GM21447 (cell line): ENCODE results near the gene LCE1F.

Experiments
- ATAC-seq: cut with Tn5 transposase; IDR thresholded peaks from one replicate; pipeline ENCODE4 v1.9.1; 2021; ENCODE audit not compliant: unreplicated experiment

LCE1F gene, protein sequence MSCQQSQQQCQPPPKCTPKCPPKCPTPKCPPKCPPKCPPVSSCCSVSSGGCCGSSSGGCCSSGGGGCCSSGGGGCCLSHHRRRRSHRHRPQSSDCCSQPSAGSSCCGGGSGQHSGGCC

GRCh38 chr1:152774875-152775274, at the start of gene LCE1F:
TSS of gene LCE1F (plus strand) at chr1:152775140. CDS start at chr1:152776372, 1,232 bp downstream.
- ATAC-seq: no peak

GRCh38 chr1:152725261-152725660, 49.7 kb upstream of the LCE1F start:
- no peak for ATAC-seq

GRCh38 chr1:152728986-152729385, 46.0 kb upstream of the LCE1F start:
- ATAC-seq: no peak

GRCh38 chr1:152735648-152736047, 39.3 kb upstream of the LCE1F start:
- ATAC-seq: no peak

DNA sequence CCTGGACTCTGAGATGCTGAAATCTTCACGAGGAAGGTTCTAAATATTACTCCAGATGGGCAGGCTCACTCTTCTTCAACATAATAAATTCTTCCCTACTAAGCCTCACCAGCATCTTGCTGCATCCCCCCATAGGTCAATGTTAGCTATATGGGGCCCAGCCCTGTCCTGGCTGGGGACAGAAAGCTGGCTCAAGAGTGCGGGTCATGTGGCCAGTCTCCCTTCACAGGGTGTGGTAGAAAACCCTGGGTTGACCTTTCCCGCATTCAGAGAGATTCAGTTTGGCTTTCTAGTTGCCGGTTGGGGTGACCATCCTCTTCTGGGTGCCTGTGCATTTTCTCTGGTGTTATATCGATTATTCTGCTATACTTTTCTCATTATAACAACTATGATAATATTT, 36.9 kb upstream of the LCE1F start:
- no peak for ATAC-seq

DNA sequence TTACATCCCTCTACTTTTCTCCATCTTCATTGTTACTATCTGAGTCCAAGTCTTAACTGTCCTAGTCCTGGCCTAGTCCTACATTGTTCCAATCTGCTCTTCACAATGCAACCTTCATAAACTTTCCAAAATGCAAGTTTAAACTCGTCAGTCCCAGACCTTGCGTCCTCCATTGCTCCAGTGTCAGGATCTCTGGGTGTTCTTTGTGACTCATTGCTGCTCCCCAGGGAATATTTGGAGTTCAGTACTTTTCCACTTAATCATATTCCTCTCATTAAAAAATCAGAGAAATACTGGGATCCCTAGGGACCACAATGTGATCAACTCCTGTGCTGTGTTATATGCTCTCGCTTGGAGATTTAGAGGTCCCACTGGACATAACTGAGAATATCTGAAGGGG, 35.1 kb upstream of the LCE1F start:
- ATAC-seq: no peak

DNA sequence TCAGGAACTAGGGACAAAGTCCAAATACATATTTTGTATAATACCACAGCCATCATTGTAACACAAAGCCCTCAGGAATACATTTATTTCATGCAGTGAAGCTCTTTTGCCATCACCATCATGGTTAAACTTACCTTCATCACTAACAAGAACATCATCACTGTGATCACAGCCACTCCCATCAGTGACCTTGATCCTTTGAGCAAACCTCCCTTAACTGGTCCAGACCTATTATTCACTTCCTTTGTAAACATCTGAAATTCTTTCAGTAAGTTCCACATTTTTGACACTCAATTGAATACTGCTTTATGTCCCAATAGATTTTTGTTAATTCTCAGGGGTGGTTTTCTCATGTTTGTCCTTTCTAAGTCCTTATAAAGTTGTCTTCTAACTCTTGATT, 33.3 kb upstream of the LCE1F start:
- no peak for ATAC-seq

DNA sequence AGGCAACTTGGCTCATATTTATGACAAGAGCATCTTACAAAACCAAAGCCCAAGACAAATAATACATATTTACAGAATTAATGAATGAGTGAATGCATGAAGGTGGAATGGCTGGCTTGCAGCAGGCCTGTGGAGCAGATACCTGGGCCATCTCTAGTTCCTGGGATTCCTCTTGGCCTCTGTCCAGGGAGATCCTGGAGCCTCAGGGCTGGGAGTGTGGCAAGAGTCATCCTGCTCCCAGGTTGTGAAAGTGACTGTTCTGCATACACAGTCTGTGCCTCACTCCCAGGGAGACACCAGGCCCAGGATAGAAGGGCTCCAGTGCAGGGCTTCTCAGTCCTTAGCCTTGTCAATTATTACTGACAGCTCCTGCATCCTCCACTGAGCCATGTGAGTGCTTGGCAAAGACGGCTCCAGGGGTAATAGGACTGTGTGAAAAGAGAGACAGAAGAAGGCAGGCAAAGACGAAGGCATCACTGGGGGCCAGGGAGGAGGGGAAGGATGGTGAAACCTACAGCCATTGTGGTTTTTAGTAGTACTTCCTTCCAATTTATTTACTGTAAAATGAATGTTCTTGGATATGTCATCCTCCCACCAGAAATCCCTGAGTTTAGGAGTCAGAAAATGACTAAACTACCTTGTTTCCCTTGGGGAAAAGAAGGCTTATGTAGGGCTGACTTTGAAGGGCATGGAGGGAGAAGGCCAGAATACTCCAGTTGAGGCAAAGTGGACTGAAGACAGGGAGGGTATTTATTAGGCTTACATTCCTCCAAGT, 31.4 kb upstream of the LCE1F start:
- no peak for ATAC-seq

DNA sequence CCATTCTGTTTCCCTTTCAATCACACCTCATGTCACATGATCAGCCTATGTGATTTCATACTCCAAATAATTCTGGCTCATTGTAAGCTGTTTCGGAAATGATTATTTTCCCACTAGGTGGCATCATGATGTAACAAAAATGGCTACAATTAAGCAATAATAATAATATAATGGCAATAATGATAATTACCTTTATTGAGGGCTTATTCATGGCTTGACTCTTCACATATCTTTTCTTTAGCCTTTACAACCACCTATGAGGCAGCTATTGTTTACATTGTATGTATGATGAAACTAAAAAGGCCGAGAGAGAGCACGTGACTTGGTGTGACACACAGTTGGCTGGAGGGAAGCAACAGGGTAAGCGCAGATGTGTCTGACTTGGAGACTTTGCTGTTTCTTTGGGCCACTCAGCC, 29.6 kb upstream of the LCE1F start:
- no peak for ATAC-seq

GRCh38 chr1:152745765-152746444, 29.0 kb upstream of the LCE1F start:
- ATAC-seq: no peak

- no peak for ATAC-seq
Measured at GRCh38 chr1:152747831-152748230, 27.1 kb upstream of the LCE1F start.

GRCh38 chr1:152752225-152752624, 22.7 kb upstream of the LCE1F start:
- no peak for ATAC-seq

DNA sequence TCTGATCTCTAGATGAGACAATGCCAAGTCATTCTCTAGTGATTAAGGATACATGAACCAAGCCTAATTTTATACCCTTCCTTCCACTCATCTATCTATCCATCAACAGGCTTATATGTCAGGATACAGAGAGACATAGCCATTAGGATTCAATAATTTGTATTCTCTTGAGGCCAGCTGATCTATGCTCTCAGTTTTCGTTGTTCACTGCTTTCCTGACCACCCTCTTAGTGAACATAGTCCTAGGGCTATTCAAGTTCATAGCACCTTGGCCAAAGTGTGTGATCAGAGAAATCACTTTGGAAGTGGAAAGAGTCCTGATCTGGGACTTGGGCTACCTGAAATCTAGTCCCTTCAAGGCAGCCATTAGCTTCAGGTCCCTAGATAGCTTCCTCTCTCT, 21.4 kb upstream of the LCE1F start:
- no peak for ATAC-seq

- no peak for ATAC-seq
Measured at GRCh38 chr1:152756872-152757271, 18.1 kb upstream of the LCE1F start.

- ATAC-seq: no peak
Measured at GRCh38 chr1:152757747-152758146, 17.2 kb upstream of the LCE1F start, which contains the start of gene KPRP. TSS of gene KPRP (plus strand) at chr1:152758025. CDS start at chr1:152759589, 1,564 bp downstream.

- ATAC-seq: no peak
Measured at GRCh38 chr1:152758636-152759035, 16.3 kb upstream of the LCE1F start.

DNA sequence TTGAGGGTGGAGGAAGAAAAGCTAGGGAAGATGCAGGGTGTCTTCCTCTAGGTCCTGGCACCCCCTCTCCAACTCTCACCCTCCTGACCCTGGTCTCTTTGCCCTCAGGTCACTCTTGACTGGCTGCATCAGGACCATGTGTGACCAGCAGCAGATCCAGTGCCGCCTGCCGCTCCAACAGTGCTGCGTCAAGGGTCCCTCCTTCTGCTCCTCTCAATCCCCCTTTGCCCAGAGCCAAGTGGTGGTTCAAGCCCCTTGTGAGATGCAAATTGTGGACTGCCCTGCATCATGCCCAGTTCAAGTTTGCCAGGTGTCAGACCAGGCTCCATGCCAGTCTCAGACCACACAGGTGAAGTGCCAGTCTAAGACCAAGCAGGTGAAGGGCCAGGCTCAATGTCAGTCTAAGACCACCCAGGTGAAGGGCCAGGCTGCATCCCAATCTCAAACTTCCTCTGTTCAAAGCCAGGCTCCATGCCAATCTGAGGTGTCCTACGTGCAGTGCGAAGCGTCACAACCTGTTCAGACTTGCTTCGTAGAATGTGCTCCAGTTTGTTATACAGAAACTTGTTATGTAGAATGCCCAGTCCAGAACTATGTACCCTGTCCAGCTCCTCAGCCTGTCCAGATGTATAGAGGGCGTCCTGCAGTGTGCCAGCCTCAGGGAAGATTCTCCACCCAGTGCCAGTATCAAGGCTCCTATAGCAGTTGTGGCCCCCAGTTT, 15.3 kb upstream of the LCE1F start:
- ATAC-seq: no peak

DNA sequence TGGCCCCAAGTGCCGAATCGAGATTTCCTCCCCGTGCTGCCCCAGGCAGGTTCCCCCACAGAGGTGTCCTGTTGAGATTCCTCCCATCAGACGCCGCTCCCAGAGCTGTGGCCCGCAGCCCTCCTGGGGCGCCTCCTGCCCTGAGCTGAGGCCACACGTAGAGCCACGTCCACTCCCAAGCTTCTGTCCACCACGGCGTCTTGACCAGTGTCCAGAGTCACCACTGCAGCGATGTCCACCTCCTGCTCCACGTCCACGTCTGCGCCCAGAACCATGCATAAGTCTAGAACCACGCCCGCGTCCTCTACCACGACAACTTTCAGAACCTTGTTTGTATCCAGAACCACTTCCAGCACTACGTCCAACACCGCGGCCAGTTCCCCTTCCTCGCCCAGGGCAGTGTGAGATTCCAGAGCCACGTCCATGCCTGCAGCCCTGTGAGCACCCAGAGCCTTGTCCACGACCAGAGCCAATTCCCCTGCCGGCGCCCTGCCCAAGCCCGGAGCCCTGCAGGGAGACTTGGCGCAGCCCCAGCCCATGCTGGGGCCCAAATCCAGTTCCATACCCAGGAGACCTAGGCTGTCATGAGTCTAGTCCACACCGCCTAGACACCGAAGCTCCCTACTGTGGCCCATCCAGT, 14.3 kb upstream of the LCE1F start:
- no peak for ATAC-seq

DNA sequence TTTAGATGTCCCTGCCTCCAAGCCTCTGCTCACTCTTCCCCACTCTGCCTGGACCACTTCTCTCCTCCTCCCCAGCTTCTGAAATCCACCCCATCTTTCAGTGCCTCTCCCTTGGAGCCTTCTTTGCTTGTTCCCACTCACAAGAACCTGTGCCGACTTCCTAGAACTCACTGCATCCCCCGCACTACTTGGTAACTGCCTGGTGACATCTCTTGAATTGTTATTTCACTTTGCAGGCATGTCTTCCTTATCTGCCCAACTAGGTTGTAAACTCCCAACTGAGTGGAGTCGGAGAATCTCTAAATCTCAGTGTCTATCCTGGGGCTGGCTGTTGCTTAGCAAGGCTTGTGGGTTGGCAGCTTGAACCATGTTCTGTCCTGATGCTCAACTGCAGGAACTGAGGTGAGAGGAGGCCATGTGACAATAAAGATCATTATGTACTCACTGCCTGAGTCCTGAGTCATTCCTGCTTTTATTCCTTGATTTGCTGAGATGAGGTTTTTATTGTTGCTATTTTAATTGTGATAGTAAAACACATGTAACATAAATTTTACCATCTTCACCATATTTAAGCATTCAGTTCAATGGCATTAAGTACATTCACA, 13.2 kb upstream of the LCE1F start:
- no peak for ATAC-seq

DNA sequence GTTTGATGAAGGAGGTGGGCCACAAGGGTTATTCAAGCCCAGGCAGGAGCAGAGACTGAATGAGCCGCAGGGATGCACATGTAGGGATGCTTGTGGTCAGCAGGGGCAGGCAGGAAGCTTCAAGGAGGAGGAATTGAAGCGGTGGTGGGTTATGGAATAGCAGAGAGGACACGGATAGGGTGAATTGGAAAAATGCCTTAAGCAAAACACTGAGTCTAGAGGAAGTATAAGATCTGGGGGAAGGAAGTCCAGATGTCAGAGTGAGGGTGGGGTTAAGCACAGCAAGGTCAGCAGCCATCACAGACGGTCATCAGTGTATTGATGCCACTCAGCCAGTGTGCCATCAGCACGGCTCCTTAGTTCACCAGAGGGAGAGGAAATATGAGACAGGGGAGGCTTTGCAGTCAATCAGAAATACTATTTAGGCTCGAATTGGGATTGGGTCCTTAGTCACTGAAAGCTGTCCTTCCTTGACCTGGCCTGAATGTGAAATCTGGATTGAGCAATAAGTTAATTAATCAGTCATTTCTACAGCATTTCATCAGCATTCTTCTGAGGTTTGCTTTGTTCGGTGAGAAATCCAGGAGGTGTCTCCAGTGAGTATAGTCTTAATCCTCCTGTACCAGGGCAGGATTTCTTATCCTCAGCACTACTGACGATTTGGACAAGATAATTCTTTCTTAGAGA, 6.0 kb upstream of the LCE1F start:
- no peak for ATAC-seq
